PFSK-1 (cell line): ENCODE data around the gene ENTPD2.

Experiments
- FOXP2 ChIP-seq: optimal IDR thresholded peaks from 2 replicates; pipeline ENCODE3; 2011; ENCODE audit warnings: borderline replicate concordance, control low read depth, inconsistent platforms; ENCODE audit not compliant: insufficient read depth; ENCODE audit errors: extremely low read length, extremely low read depth
- POLR2AphosphoS5 ChIP-seq: IDR thresholded peaks from 2 replicates; pipeline ENCODE4 v1.6.1; 2012; ENCODE audit warnings: low read depth, mild to moderate bottlenecking, control low read depth, low read length, moderate library complexity
- REST ChIP-seq, 2 experiments: IDR thresholded peaks; 2 replicates each; pipeline versions ENCODE4 v1.6.1 to v1.8.0; 2011 to 2012; ENCODE audit warnings: low read depth in 2 of 2, low read length in 2 of 2, control low read depth in 1 of 2, inconsistent platforms in 1 of 2, mild to moderate bottlenecking in 1 of 2, moderate library complexity in 1 of 2; ENCODE audit not compliant: insufficient read depth in 1 of 2
- SIN3A ChIP-seq: IDR thresholded peaks from 2 replicates; pipeline ENCODE4 v1.6.1; 2012; ENCODE audit warnings: mild to moderate bottlenecking, low read length, moderate library complexity, borderline replicate concordance; ENCODE audit not compliant: insufficient read depth
- TAF1 ChIP-seq: IDR thresholded peaks from 2 replicates; pipeline ENCODE4 v1.6.1; 2012; ENCODE audit warnings: low read length, control low read depth, borderline replicate concordance; ENCODE audit not compliant: insufficient read depth

Gene ENTPD2

GRCh38 chr9:137096785-137097546, 43.1 kb upstream of the ENTPD2 start:
- TF ChIP-seq SIN3A = no peak
- no peak for TF ChIP-seq POLR2AphosphoS5
- no peak for TF ChIP-seq TAF1
- TF ChIP-seq REST (IDR thresholded peaks at IDR 0.05; ENCODE audit: insufficient read depth in 1 of 2, low read depth in 2 of 2, low read length in 2 of 2) = no peak
- no peak for TF ChIP-seq FOXP2

DNA sequence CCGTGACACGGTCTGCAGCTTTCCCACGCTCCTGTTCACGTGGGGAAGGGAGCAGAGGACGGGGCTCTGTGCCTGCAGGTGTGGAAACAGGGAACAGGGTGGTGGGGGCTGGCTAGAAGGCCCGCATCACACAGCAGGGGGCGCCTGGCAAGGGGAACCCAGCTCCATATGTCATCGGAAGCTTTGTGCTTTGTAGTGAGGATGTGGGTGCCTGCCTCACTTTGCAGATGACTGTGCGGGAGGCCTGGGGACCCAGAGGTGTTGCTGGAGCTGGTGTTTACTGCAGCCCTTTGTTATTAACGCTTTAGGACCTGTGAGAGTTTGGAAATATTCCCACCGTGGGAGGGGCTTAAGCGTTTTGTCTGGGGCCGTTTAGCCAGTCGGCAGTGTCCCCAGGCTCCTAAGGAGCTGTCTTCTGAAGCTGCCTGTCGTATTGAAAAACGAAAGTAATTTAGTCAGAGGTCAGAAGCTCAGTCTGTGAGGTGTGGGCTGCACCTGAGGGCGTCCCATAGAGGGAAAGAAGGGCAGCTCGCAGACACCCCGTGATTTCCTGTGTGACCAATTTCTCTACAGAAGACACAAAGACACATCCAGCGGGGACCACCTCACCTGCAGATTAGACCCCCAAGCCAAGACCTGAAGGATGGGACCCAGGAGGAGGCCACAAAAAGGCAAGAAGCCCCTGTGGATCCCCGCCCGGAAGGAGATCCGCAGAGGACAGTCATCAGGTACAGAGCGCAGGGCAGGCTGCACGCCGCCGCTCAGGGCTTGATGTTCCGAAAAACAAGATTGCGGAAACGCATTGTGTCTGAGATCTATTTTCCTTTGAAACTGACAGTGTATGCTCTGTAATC, 42.0 kb upstream of the ENTPD2 start:
- no peak for TF ChIP-seq FOXP2
- no peak for TF ChIP-seq REST (IDR thresholded peaks at IDR 0.05; ENCODE audit: insufficient read depth in 1 of 2, low read depth in 2 of 2, low read length in 2 of 2)

DNA sequence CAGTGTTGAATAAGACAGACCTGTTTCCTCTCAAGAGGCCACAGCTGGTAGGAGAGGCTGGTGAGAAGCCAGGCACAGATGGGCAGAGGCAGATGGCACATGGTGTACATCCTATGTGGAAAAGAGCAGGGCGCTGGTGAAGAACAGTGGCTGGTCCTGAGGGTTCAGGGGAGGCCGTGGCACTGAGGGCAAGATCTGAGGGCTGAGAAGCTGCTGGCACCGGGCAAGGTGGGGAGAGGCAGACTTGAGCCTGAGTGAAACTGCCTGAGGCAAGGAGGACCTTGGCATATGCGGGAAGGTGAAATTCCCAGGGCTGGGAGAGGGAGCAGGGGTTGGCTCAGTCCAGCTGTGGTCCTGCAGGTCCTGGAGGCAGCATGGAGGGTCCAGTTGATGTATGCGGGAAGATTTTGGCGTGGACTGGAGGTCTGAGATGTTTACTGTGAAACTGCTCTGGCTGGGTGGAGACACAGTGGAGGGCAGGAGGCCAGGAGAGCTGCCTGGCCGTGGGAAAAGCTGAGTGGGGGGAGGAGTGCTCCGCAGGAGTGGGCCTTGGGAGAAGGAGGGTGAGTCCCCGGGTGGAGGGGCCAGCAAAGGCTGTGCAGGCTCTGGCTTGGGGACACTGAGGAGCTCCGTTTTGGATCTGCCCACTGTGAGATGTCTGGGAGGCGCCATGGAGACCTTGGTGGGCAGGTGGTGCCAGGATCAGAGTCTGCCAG, 35.5 kb upstream of the ENTPD2 start:
- TF ChIP-seq FOXP2 (no peak), TAF1 (no peak), SIN3A (no peak), REST (IDR thresholded peaks at IDR 0.05; ENCODE audit: insufficient read depth in 1 of 2, low read depth in 2 of 2, low read length in 2 of 2) (no peak), POLR2AphosphoS5 (no peak)

DNA sequence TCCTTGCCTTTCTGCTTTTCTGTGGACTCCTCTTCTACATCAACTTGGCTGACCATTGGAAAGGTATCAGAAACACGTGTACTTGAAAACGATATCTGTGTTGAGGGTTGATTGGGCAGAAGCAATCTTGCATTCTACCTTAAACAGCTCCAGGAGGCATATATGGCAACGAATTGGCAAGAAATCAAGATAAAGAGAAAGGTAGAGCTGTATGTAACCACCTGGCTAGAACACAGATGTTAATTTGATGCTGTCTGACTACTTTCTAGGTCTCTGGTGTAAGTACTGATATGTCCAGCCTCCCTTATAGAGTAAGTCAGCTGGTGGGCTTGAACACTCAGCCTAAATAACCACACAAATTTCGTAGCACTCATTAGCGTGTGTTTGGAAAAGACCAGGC, 34.3 kb upstream of the ENTPD2 start:
- TF ChIP-seq REST (IDR thresholded peaks at IDR 0.05; ENCODE audit: insufficient read depth in 1 of 2, low read depth in 2 of 2, low read length in 2 of 2) (no peak), POLR2AphosphoS5 (no peak), TAF1 (no peak)
